Activated CD4-positive, alpha-beta T cell treated with anti-CD3 and anti-CD28 coated beads, Interleukin-2, amount 50 U/mL, for 24 hours (primary cell): Measurements from ENCODE around the gene CDH4.

Experiments
- DNase-seq, 2 donors: peaks; one replicate each; pipeline ENCODE4 v3.0.0-alpha.2; 2020; ENCODE audit warnings: low read depth in 1 of 2, low spot score in 1 of 2

Gene CDH4

GRCh38 chr20:61769286-61769832, 517.3 kb downstream of the CDH4 start:
- DNase-seq: no peak

GRCh38 chr20:61770113-61770585, 518.1 kb downstream of the CDH4 start:
- no peak for DNase-seq

GRCh38 chr20:61771805-61772350, 519.8 kb downstream of the CDH4 start:
- no peak for DNase-seq

- no peak for DNase-seq
Measured at GRCh38 chr20:61772828-61773631, 521.0 kb downstream of the CDH4 start.

- no peak for DNase-seq
Measured at GRCh38 chr20:61773926-61774587, 522.0 kb downstream of the CDH4 start.

- no peak for DNase-seq
Measured at GRCh38 chr20:61775423-61775822, 523.4 kb downstream of the CDH4 start.

- DNase-seq: no peak
Measured at GRCh38 chr20:61776491-61777075, 524.5 kb downstream of the CDH4 start.

GRCh38 chr20:61777773-61778494, 525.9 kb downstream of the CDH4 start:
- DNase-seq: no peak

GRCh38 chr20:61778495-61778863, 526.4 kb downstream of the CDH4 start:
- no peak for DNase-seq

GRCh38 chr20:61779176-61779965, 527.3 kb downstream of the CDH4 start:
- DNase-seq: no peak

GRCh38 chr20:61780066-61780465, 528.0 kb downstream of the CDH4 start:
- no peak for DNase-seq

GRCh38 chr20:61784801-61785566, 532.9 kb downstream of the CDH4 start:
- DNase-seq: no peak

- DNase-seq: no peak
Measured at GRCh38 chr20:61785567-61785816, 533.4 kb downstream of the CDH4 start.

GRCh38 chr20:61786230-61786629, 534.2 kb downstream of the CDH4 start:
- DNase-seq: no peak

GRCh38 chr20:61788343-61788742, 536.3 kb downstream of the CDH4 start:
- DNase-seq: no peak

- DNase-seq: no peak
Measured at GRCh38 chr20:61789329-61789728, 537.3 kb downstream of the CDH4 start.

GRCh38 chr20:61790116-61790827, 538.2 kb downstream of the CDH4 start:
- no peak for DNase-seq

GRCh38 chr20:61791995-61792394, 539.9 kb downstream of the CDH4 start:
- no peak for DNase-seq
